Fibroblast of lung (primary cell): Measurements from ENCODE around the gene PHKG2. TPM values are rescaled to one million over a fixed set of nuclear protein-coding genes. Genes with fewer than 3 reads are reported as not detected.

ENCODE experiments used
- DNase-seq, 2 donors: peaks; one replicate each; pipeline versions ENCODE4 v3.0.0 to v3.0.0-alpha.2; 2010; ENCODE audit warnings: low read depth in 2 of 2
- H2AFZ ChIP-seq: 2 replicates; pipeline ENCODE4 v1.5.1; 2012; ENCODE audit warnings: low read length, control low read depth, inconsistent platforms
- H3K27ac ChIP-seq: 2 replicates; pipeline ENCODE4 v1.5.1; 2011; ENCODE audit warnings: low read length, control low read depth; ENCODE audit not compliant: insufficient read depth
- H3K27me3 ChIP-seq: 2 replicates; pipeline ENCODE4 v1.5.1; 2011; ENCODE audit warnings: mild to moderate bottlenecking, low read length; ENCODE audit not compliant: control insufficient read depth, insufficient read depth
- H3K36me3 ChIP-seq: 2 replicates; pipeline ENCODE4 v1.5.1; 2011; ENCODE audit warnings: low read length; ENCODE audit not compliant: control insufficient read depth, insufficient read depth
- H3K4me1 ChIP-seq: 2 replicates; pipeline ENCODE4 v1.5.1; 2011; ENCODE audit warnings: low read length; ENCODE audit not compliant: control insufficient read depth, insufficient read depth; ENCODE audit errors: extremely low read depth
- H3K4me2 ChIP-seq: 2 replicates; pipeline ENCODE4 v1.5.1; 2011; ENCODE audit warnings: low read length, control low read depth; ENCODE audit not compliant: insufficient read depth; ENCODE audit errors: extremely low read depth
- H3K4me3 ChIP-seq, 4 experiments: fragments of 200-600 bp in 1 of 4; sonication (generic) in 1 of 4; replicated peaks in 1 of 4; 2 replicates each; pipeline ENCODE4 v1.5.1; 2011 to 2016; ENCODE audit warnings: low read length in 4 of 4, low read depth in 3 of 4, mild to moderate bottlenecking in 3 of 4, control low read depth in 2 of 4, inconsistent platforms in 1 of 4, mixed read lengths in 1 of 4; ENCODE audit not compliant: insufficient read depth in 1 of 4; ENCODE audit errors: control extremely low read depth in 1 of 4
- H3K79me2 ChIP-seq: 2 replicates; pipeline ENCODE4 v1.5.1; 2012; ENCODE audit warnings: mild to moderate bottlenecking, low read length, inconsistent platforms; ENCODE audit not compliant: control insufficient read depth, insufficient read depth
- H3K9ac ChIP-seq: 2 replicates; pipeline ENCODE4 v1.5.1; 2011; ENCODE audit warnings: mild to moderate bottlenecking, low read length, control low read depth; ENCODE audit not compliant: insufficient read depth
- H3K9me3 ChIP-seq: 2 replicates; pipeline ENCODE4 v1.5.1; 2012; ENCODE audit warnings: low read depth, low read length; ENCODE audit not compliant: control insufficient read depth, insufficient read depth
- H4K20me1 ChIP-seq: 2 replicates; pipeline ENCODE4 v1.5.1; 2011; ENCODE audit warnings: low read length; ENCODE audit not compliant: control insufficient read depth, insufficient read depth; ENCODE audit errors: extremely low read depth
- CTCF ChIP-seq, 2 donors: IDR thresholded peaks in 1 of 2; conservative IDR thresholded peaks in 1 of 2; 1 replicate in 1 of 2; 2 replicates in 1 of 2; pipeline ENCODE4 v1.5.1; 2011 to 2012; ENCODE audit warnings: low read length in 2 of 2, control low read depth in 1 of 2, inconsistent platforms in 1 of 2, low read depth in 1 of 2, mild to moderate bottlenecking in 1 of 2
- EZH2 ChIP-seq: IDR thresholded peaks from 2 replicates; pipeline ENCODE4 v1.5.1; 2012; ENCODE audit warnings: low read length, control low read depth, mild to moderate bottlenecking; ENCODE audit errors: missing control alignments
- polyA plus RNA-seq, 2 donors: library from polyadenylated mRNA; depleted of rRNA in 1 of 2; stranded (reverse) in 1 of 2; unstranded in 1 of 2; fragments of >200 nt; gene quantifications; 2 replicates each; pipeline ENCODE4 v1.2.1, GENCODE V29; 2011 to 2012; ENCODE audit warnings: missing spikeins in 1 of 2
- total RNA-seq: library from RNA; depleted of rRNA; stranded (reverse); fragments of >200 nt; gene quantifications from 2 replicates; pipeline ENCODE4 v1.2.1, GENCODE V29; 2014

PHKG2 gene
- total and polyA plus RNA-seq, 2 donors (not counting 1 experiment from before 2014, with no cell fraction given) = 15.4 to 19.4 TPM

- no peak overlapping the region for H3K27ac ChIP-seq
- H4K20me1 ChIP-seq = no peaks in the 10 kb centered on the region
- DNase-seq = no peak
- H3K4me1 ChIP-seq = peaks cover 14% of the 10 kb centered on the region
- peaks cover 26% of the 10 kb centered on the region for H3K79me2 ChIP-seq
- no peaks in the 10 kb centered on the region for H3K9me3 ChIP-seq
- H2AFZ ChIP-seq = no peak overlapping the region
- H3K27me3 ChIP-seq = no peaks in the 10 kb centered on the region
- peak overlapping the region; percentile 98 for H3K4me2 ChIP-seq
- H3K4me3 ChIP-seq = no peak overlapping the region
- H3K36me3 ChIP-seq = peaks cover 28% of the 10 kb centered on the region
- H3K9ac ChIP-seq = no peak overlapping the region
- TF ChIP-seq CTCF (conservative IDR thresholded peaks at IDR 0.05 in 1 of 2, IDR thresholded peaks at IDR 0.05 in 1 of 2; ENCODE audit: low read depth in 1 of 2, low read length in 2 of 2) (no peak), EZH2 (no peak)
Measured at GRCh38 chr16:30760001-30760559, 11.9 kb downstream of the PHKG2 start.

- H3K4me1 ChIP-seq = peaks cover 14% of the 10 kb centered on the region
- peak overlapping the region; percentile 81 to 95 (median 88) for H3K4me3 ChIP-seq
- no peaks in the 10 kb centered on the region for H3K9me3 ChIP-seq
- H3K27me3 ChIP-seq = no peaks in the 10 kb centered on the region
- H3K9ac ChIP-seq = peak overlapping the region; percentile 67
- TF ChIP-seq CTCF (conservative IDR thresholded peaks at IDR 0.05 in 1 of 2, IDR thresholded peaks at IDR 0.05 in 1 of 2; ENCODE audit: low read depth in 1 of 2, low read length in 2 of 2) = no peak
- TF ChIP-seq EZH2 = no peak
- H3K27ac ChIP-seq = peak overlapping the region; percentile 92
- no peaks in the 10 kb centered on the region for H4K20me1 ChIP-seq
- peaks cover 26% of the 10 kb centered on the region for H3K79me2 ChIP-seq
- H3K4me2 ChIP-seq = peak overlapping the region; percentile 98
- H2AFZ ChIP-seq = peak overlapping the region; percentile 97
- no peak for DNase-seq
- H3K36me3 ChIP-seq = peaks cover 33% of the 10 kb centered on the region
Measured at GRCh38 chr16:30760577-30761426, 12.6 kb downstream of the PHKG2 start.

- Histone ChIP-seq H3K4me2 (peak overlapping the region; percentile 98), H3K79me2 (peaks cover 26% of the 10 kb centered on the region), H3K36me3 (peaks cover 35% of the 10 kb centered on the region), H2AFZ (peak overlapping the region; percentile 97), H4K20me1 (no peaks in the 10 kb centered on the region), H3K27ac (peak overlapping the region; percentile 92), H3K4me3 (peak overlapping the region; percentile 81 to 95 (median 88)), H3K27me3 (no peaks in the 10 kb centered on the region), H3K9ac (peak overlapping the region; percentile 67), H3K9me3 (no peaks in the 10 kb centered on the region), H3K4me1 (peaks cover 14% of the 10 kb centered on the region)
- no peak for TF ChIP-seq EZH2
- no peak for TF ChIP-seq CTCF (conservative IDR thresholded peaks at IDR 0.05 in 1 of 2, IDR thresholded peaks at IDR 0.05 in 1 of 2; ENCODE audit: low read depth in 1 of 2, low read length in 2 of 2)
- DNase-seq = peak; percentile 18 to 34
Measured at GRCh38 chr16:30761427-30761927, 13.3 kb downstream of the PHKG2 start.
